MCF 10A (cell line): ENCODE measurements around the gene POTEB3. TPM values are rescaled to one million over a fixed set of nuclear protein-coding genes. Genes with fewer than 3 reads are reported as not detected.
"Not testable (repeated sequence)": the region's sequence is repeated elsewhere in the genome, so short reads cannot be mapped to it uniquely, and the experiment has no call there.

Experiments
- Bru-seq: library from RNA; stranded (reverse); fragments of 400-500 nt; gene quantifications from one replicate; lab custom pipeline; 2021; lab: Mats Ljungman, UMichigan
- BruChase-seq, 2 experiments: library from RNA; stranded (reverse); fragments of 400-500 nt; gene quantifications; one replicate each; lab custom pipeline; 2021; lab: Mats Ljungman, UMichigan
- BruUV-seq: library from RNA; stranded (reverse); fragments of 400-500 nt; replicated peaks from 2 replicates; lab custom pipeline; 2021; lab: Mats Ljungman, UMichigan
- CTCF ChIA-PET: fragments of 300-600 bp; sonication (Branson Sonifier 250); formaldehyde crosslinking; extraction: SDS; loops from one replicate; lab custom pipeline; 2021; ENCODE audit warnings: antibody characterized with exemption, inconsistent platforms; lab: Yijun Ruan, JAX
- POLR2A ChIA-PET: fragments of 300-600, 350-650 bp; sonication (Branson Sonifier 250); formaldehyde crosslinking; extraction: SDS; loops from one replicate; lab custom pipeline; 2020; ENCODE audit warnings: antibody characterized with exemption, inconsistent platforms; lab: Yijun Ruan, JAX
- DNase-seq: peaks from one replicate; pipeline ENCODE4 v3.0.0-alpha.2; 2018; ENCODE audit not compliant: unreplicated experiment
- H3K27ac Mint-ChIP-seq: one replicate; pipeline ENCODE4 v1.8.0; 2022; ENCODE audit warnings: mild to moderate bottlenecking, low read depth, mixed read lengths; ENCODE audit not compliant: unreplicated experiment
- H3K27me3 Mint-ChIP-seq: one replicate; pipeline ENCODE4 v1.8.0; 2022; ENCODE audit warnings: mixed read lengths; ENCODE audit not compliant: insufficient read depth, unreplicated experiment
- H3K36me3 Mint-ChIP-seq: one replicate; pipeline ENCODE4 v1.8.0; 2022; ENCODE audit warnings: mild to moderate bottlenecking, moderate library complexity, mixed read lengths; ENCODE audit not compliant: insufficient read depth, unreplicated experiment
- H3K4me1 Mint-ChIP-seq: one replicate; pipeline ENCODE4 v1.8.0; 2022; ENCODE audit warnings: mixed read lengths; ENCODE audit not compliant: insufficient read depth, unreplicated experiment
- H3K4me3 Mint-ChIP-seq: one replicate; pipeline ENCODE4 v1.8.0; 2022; ENCODE audit warnings: mild to moderate bottlenecking, moderate library complexity, mixed read lengths; ENCODE audit not compliant: unreplicated experiment
- H3K9me3 Mint-ChIP-seq: one replicate; pipeline ENCODE4 v1.8.0; 2022; ENCODE audit warnings: mixed read lengths; ENCODE audit not compliant: unreplicated experiment
- intact Hi-C: fragments of 100-400 bp; cut with micrococcal nuclease; formaldehyde crosslinking; loops from 2 replicates; pipeline ENCODE4 v1.14.1; 2022
- long read RNA-seq: library from polyadenylated mRNA; stranded (forward); transcript quantifications from one replicate; pipeline ENCODE4 v2.0.0, GENCODE V29; 2022
- total RNA-seq: library from RNA; stranded (reverse); gene quantifications from 2 replicates; pipeline ENCODE4 v1.2.3, GENCODE V29; 2022

Gene POTEB3
- total RNA-seq (not detected in 2 replicates), Bru-seq, nascent RNA (not detected), BruChase-seq, experiment 1, labeled RNA remaining after a 6-hour chase (not detected), BruChase-seq, experiment 2, labeled RNA remaining after a 2-hour chase (percentile 3 among the genes with signal in this experiment)
- long read RNA-seq: 0 reads

DNA sequence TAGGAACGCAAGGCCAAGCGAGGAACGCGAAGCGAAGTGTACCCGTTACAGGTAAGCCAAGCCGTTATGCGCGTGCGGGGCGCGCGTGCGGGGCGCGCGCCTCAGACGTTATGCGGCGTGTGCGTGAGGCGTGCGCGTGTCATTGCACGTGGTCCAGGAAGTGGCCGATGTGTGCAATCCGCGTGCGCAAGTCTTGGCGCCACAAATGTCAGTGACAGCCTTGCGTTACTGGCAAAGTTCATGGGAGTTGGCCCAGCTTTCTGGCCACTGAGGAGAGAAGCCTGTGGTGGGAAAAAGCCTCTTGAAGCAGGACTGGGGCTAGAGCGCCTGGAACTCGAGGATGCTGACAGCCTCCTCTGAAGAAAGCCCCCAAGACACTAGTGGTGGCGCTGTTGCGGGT is at the start of gene POTEB3:
Gene POTEB3 (minus strand): TSS at position 101 of the 400 bp plus-strand sequence. CDS start 488 bp downstream, outside the sequence.
- BruUV-seq, H3K27me3 Mint-ChIP-seq, intact Hi-C loops, H3K27ac Mint-ChIP-seq, H3K4me3 Mint-ChIP-seq, H3K9me3 Mint-ChIP-seq, POLR2A ChIA-PET, DNase-seq, CTCF ChIA-PET, H3K36me3 Mint-ChIP-seq, H3K4me1 Mint-ChIP-seq: not testable (repeated sequence)

DNA sequence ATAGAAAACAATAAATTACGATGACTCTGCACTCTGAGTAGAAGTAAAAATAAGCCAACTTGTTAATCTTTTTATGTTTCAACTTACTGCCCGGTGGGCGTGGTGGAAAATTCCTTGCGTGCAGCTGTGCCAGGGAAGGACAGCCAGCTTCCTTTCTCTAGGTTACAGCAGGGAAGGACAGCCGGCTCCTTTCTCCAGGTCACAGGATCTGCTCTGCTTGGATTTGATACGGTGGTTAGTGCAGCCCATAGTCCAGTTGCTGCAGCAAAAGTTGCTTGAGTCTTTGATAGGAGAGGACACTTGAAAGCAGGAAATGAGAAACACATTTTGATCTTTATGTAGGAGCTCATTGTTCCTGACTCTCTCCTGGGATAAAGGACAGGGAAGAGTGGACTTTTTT is 13.4 kb upstream of the POTEB3 start:
- POLR2A ChIA-PET, BruUV-seq, H3K36me3 Mint-ChIP-seq, CTCF ChIA-PET, H3K27ac Mint-ChIP-seq, H3K27me3 Mint-ChIP-seq, DNase-seq, H3K9me3 Mint-ChIP-seq, intact Hi-C loops, H3K4me3 Mint-ChIP-seq, H3K4me1 Mint-ChIP-seq: not testable (repeated sequence)

DNA sequence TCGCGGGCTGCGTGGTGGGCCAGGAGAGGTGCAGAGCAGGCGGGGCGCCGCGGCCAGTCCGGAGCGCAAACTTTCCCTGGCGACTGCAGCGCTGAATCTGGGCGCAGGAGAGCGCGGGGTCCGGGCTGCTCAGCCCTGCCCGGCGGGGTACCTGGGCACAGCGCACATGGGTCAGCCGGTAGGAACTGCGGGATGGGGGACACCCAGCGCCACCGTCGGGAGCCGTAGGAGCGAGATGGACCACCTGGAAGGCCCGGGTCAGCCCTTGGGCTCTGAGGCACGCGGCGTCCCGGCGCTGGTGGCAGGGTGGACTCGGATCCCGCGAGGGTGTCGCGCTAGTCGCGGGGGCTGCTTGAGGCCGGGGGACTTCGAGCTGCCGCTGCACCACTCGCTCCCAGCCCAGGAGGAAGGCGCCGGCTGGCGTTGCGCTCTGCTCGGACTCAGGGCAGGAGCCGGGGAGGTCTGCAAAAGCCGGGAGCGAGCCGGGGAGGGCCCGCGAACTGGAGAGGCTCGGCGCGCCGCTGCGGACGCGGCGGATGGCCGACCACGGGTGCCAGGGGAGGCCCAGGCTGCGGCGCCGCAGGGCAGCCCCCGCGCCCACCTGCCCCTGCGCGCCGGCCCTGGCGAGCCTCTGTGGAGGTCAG is 11.7 kb upstream of the POTEB3 start:
- H3K36me3 Mint-ChIP-seq, H3K4me1 Mint-ChIP-seq, H3K9me3 Mint-ChIP-seq, H3K27ac Mint-ChIP-seq, POLR2A ChIA-PET, CTCF ChIA-PET, BruUV-seq, intact Hi-C loops, H3K4me3 Mint-ChIP-seq, H3K27me3 Mint-ChIP-seq: not testable (repeated sequence)
- peak; percentile 8 for DNase-seq

DNA sequence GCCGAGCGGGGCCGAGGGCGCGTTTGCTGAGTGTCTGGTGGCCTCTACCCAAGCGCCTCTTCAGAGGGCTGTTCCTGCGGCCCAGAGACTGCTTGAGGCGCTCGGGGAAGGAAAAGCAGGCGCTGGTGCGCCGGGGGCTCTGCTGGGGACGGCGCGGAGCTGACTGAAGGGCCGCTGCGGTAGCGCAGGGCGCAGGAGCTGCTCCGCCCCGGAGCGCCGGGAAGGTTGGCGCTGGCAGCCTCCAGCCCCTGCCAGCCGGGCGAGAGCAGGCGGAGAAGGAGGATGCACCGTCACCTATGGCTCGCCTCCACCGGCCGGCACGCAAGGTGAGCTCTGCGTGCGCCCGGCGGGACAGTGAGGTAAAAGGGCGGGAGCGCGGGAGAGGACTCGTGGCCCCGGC is 11.2 kb upstream of the POTEB3 start:
- H3K4me1 Mint-ChIP-seq, H3K27me3 Mint-ChIP-seq, H3K36me3 Mint-ChIP-seq, H3K27ac Mint-ChIP-seq, POLR2A ChIA-PET, BruUV-seq, CTCF ChIA-PET, DNase-seq, H3K4me3 Mint-ChIP-seq, H3K9me3 Mint-ChIP-seq, intact Hi-C loops: not testable (repeated sequence)

DNA sequence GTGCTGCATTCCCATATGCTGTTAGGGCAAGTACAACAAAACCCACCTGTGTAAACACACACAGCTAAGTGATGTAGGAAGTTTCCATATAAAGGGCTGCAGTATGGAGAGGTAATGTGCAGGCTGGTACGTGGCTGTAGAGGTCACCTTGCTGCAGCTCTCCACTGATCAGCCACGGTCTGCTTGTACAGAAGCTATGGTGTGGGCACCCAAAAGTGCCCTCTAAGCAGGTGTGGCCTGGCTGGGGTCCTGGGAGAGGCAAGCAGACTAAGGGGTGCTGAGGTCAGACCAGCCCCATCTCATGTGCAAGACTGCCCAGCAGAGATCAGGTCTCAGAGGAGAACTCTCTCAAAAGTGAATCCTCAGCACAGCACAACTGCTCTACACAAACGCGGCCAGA is 32.9 kb downstream of the POTEB3 start:
- intact Hi-C loops, H3K4me3 Mint-ChIP-seq, DNase-seq, BruUV-seq, CTCF ChIA-PET, POLR2A ChIA-PET, H3K27ac Mint-ChIP-seq, H3K36me3 Mint-ChIP-seq, H3K9me3 Mint-ChIP-seq, H3K27me3 Mint-ChIP-seq, H3K4me1 Mint-ChIP-seq: not testable (repeated sequence)

DNA sequence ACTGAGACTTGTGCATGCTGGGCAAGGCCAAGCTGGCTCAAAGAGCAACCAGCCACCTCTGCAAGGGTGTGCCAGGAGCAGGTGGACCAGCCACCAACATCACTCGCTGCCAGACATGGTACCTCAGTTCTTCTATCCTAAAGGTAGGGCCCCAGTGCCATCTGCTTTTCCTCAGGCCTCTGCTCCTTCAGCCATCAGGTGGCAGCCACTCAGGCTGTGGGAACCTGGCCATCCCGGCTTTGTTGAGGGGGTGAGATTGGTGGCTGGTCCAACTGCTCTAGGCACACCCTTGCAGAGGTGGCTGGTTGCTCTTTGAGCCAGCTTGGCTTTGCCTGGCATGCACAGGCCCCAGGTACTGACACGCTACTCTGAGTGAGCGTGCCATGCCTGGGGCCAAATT is 38.8 kb downstream of the POTEB3 start:
- H3K27ac Mint-ChIP-seq, POLR2A ChIA-PET, H3K36me3 Mint-ChIP-seq, BruUV-seq, H3K9me3 Mint-ChIP-seq, CTCF ChIA-PET, H3K4me3 Mint-ChIP-seq, H3K4me1 Mint-ChIP-seq, intact Hi-C loops, H3K27me3 Mint-ChIP-seq, DNase-seq: not testable (repeated sequence)

DNA sequence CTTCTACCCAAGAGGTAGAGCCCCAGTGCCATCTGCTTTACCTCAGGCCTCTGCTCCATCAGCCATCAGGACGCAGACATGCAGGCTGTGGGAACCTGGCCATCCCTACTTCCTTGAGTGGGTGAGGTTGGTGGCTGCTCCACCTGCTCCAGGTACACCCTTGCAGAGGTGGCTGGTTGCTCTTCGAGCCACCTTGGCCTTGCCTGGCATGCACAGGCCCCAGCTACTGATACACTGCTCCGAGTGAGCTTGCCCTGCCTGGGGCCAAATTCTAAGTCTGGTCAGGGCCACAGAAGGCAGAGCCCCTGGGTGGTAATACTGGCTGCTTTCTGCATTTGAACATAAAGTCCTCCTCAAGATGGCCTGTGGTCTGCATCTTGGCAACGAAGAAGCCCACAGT is 41.2 kb downstream of the POTEB3 start:
- H3K9me3 Mint-ChIP-seq, DNase-seq, CTCF ChIA-PET, H3K4me3 Mint-ChIP-seq, BruUV-seq, H3K36me3 Mint-ChIP-seq, POLR2A ChIA-PET, H3K27ac Mint-ChIP-seq, intact Hi-C loops, H3K4me1 Mint-ChIP-seq, H3K27me3 Mint-ChIP-seq: not testable (repeated sequence)

DNA sequence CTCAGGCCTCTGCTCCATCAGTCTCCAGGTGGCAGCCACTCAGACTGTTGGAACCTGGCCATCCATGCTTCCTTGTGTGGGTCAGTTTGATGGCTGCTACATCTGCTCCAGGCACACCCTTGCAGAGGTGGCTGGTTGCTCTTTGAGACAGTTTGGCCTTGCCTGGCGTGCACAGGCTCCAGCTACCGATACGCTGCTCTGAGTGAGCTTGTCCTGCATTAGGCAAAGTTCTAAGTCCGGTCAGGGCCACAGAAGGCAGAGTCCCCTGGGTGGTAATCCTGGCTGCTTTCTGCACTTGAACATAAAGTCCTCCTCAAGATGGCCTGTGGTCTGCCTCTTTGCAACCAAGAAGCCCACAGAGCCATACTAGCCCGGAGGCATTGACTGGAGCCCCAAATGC is 41.8 kb downstream of the POTEB3 start:
- H3K27ac Mint-ChIP-seq, DNase-seq, CTCF ChIA-PET, H3K4me1 Mint-ChIP-seq, BruUV-seq, H3K36me3 Mint-ChIP-seq, intact Hi-C loops, H3K4me3 Mint-ChIP-seq, H3K27me3 Mint-ChIP-seq, POLR2A ChIA-PET, H3K9me3 Mint-ChIP-seq: not testable (repeated sequence)

DNA sequence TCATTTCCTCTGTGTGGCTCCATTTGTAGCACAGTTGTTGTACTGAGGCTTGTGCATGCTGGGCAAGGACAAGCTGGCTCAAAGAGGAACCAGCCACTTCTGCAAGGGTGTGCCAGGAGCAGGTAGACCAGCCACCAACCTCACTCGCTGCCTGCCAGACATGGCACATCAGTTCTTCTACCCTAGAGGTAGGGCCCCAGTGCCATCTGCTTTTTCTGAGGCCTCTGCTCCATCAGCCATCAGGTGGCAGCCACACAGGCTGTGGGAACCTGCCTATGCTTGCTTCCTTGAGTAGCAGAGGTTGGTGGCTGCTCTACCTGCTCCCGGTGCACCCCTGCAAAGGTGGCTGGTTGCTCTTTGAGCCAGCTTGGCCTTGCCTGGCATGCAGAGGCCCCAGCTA is 42.6 kb downstream of the POTEB3 start:
- POLR2A ChIA-PET, H3K4me3 Mint-ChIP-seq, CTCF ChIA-PET, intact Hi-C loops, H3K27ac Mint-ChIP-seq, H3K27me3 Mint-ChIP-seq, H3K36me3 Mint-ChIP-seq, H3K4me1 Mint-ChIP-seq, BruUV-seq, H3K9me3 Mint-ChIP-seq, DNase-seq: not testable (repeated sequence)
